ENCODE data around the gene CRYBB1.
"Not testable (repeated sequence)": the region's sequence is repeated elsewhere in the genome, so short reads cannot be mapped to it uniquely, and the experiment has no call there.

CRYBB1 gene

DNA sequence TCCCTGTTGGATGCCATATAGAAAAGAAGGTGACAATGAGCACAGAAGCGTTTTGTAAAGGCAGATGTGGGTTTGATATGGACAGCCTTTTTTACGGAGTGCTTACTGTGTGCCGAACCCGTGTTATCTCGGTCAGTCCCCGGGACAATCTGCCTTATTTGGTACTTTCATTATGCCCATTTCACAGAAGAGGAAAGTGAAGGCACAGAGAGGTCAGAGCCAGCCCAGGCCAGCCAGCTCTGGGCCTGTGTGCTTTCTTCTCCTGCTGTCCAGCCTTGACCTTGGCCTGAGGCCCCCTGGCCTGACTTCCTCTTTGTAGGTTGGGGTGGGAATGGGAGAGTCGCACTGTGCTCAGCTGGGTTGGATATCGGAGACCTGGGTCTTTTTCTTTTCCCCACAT, 628 bp upstream of the CRYBB1 start:
- DNase-seq (ENCODE audit: low read depth, low spot score), result no peak
- Histone ChIP-seq H3K27me3 (ENCODE audit: control insufficient read depth, insufficient read depth, low read length) (peaks cover 2% of the 10 kb centered on the region; the same call in 1 of the 2 replicates), H3K36me3 (ENCODE audit: control insufficient read depth, insufficient read depth, low read length) (no peaks in the 10 kb centered on the region), H3K9me3 (ENCODE audit: control insufficient read depth, insufficient read depth, low read length) (no peaks in the 10 kb centered on the region), H3K4me1 (ENCODE audit: control insufficient read depth, insufficient read depth, low read length) (peaks cover 12% of the 10 kb centered on the region), H3K27ac (ENCODE audit: low read length) (no peak overlapping the region), H3K4me3 (ENCODE audit: low read length) (no peak overlapping the region)
- no CpG with 5 or more reads among the region's 8 CpGs for WGBS (ENCODE audit: insufficient coverage, insufficient read length)

- no peak overlapping the region for H3K27ac ChIP-seq (ENCODE audit: low read length)
- no CpG with 5 or more reads among the region's 2 CpGs for WGBS (ENCODE audit: insufficient coverage, insufficient read length)
- no peaks in the 10 kb centered on the region for H3K36me3 ChIP-seq (ENCODE audit: control insufficient read depth, insufficient read depth, low read length)
- H3K9me3 ChIP-seq (ENCODE audit: control insufficient read depth, insufficient read depth, low read length), result no peaks in the 10 kb centered on the region
- peaks cover 20% of the 10 kb centered on the region for H3K4me1 ChIP-seq (ENCODE audit: control insufficient read depth, insufficient read depth, low read length)
- no peak for DNase-seq (ENCODE audit: low read depth, low spot score)
- H3K27me3 ChIP-seq (ENCODE audit: control insufficient read depth, insufficient read depth, low read length), result peaks cover 10% of the 10 kb centered on the region
- no peak overlapping the region for H3K4me3 ChIP-seq (ENCODE audit: low read length)
These were observed 1.2 kb downstream of the CRYBB1 start for GRCh38 chr22:26616650-26617049.

DNA sequence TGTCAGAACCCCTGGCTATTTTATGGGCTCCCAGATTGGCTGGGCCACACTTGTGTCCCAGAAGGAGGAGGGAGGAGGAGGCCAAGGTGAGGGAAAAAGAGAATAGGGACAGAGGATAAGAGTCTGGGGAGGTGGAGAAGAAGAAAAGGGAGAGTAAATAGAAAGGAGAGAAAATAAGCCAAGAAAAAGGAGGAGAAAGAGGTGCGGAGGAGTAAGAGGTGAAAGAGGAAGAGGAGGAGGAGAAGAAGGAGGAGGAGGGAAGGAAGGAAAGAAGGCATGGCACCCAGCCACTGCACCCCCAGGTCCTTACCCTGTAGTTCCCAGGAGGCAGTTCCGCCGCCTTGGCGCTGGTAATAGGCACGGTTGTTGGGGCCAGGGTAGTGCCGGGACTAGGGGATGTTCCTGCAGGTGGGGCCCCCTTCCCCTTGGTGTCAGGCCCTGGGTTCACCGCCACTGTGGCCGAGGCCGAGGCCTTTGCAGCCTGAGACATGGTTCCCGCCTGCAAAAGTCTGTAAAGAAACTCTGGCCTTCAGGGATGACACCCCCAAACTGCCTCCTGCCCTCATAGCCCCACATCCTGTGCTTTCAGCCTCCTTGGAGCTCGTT, 1.9 kb downstream of the CRYBB1 start:
- 100% methylated on average over 1 of the region's 11 CpGs for WGBS (ENCODE audit: insufficient coverage, insufficient read length)
- peaks cover 10% of the 10 kb centered on the region for H3K27me3 ChIP-seq (ENCODE audit: control insufficient read depth, insufficient read depth, low read length)
- no peak overlapping the region for H3K27ac ChIP-seq (ENCODE audit: low read length)
- H3K4me3 ChIP-seq (ENCODE audit: low read length), result no peak overlapping the region
- no peak for DNase-seq (ENCODE audit: low read depth, low spot score)
- no peaks in the 10 kb centered on the region for H3K36me3 ChIP-seq (ENCODE audit: control insufficient read depth, insufficient read depth, low read length)
- no peaks in the 10 kb centered on the region for H3K9me3 ChIP-seq (ENCODE audit: control insufficient read depth, insufficient read depth, low read length)
- peaks cover 20% of the 10 kb centered on the region for H3K4me1 ChIP-seq (ENCODE audit: control insufficient read depth, insufficient read depth, low read length)

GRCh38 chr22:26615149-26615548, 2.7 kb downstream of the CRYBB1 start:
- DNase-seq (ENCODE audit: low read depth, low spot score), result no peak
- no peaks in the 10 kb centered on the region for H3K36me3 ChIP-seq (ENCODE audit: control insufficient read depth, insufficient read depth, low read length)
- peaks cover 10% of the 10 kb centered on the region for H3K27me3 ChIP-seq (ENCODE audit: control insufficient read depth, insufficient read depth, low read length)
- WGBS (ENCODE audit: insufficient coverage, insufficient read length), result no CpG with 5 or more reads among the region's 5 CpGs
- peaks cover 20% of the 10 kb centered on the region for H3K4me1 ChIP-seq (ENCODE audit: control insufficient read depth, insufficient read depth, low read length)
- no peak overlapping the region for H3K27ac ChIP-seq (ENCODE audit: low read length)
- H3K4me3 ChIP-seq (ENCODE audit: low read length), result no peak overlapping the region
- H3K9me3 ChIP-seq (ENCODE audit: control insufficient read depth, insufficient read depth, low read length), result no peaks in the 10 kb centered on the region

GRCh38 chr22:26614322-26614721, 3.5 kb downstream of the CRYBB1 start:
- H3K36me3 ChIP-seq (ENCODE audit: control insufficient read depth, insufficient read depth, low read length), result no peaks in the 10 kb centered on the region
- H3K4me3 ChIP-seq (ENCODE audit: low read length), result no peak overlapping the region
- DNase-seq (ENCODE audit: low read depth, low spot score), result no peak
- peaks cover 20% of the 10 kb centered on the region for H3K4me1 ChIP-seq (ENCODE audit: control insufficient read depth, insufficient read depth, low read length)
- peaks cover 10% of the 10 kb centered on the region for H3K27me3 ChIP-seq (ENCODE audit: control insufficient read depth, insufficient read depth, low read length)
- WGBS (ENCODE audit: insufficient coverage, insufficient read length), result no CpG with 5 or more reads among the region's 14 CpGs
- H3K9me3 ChIP-seq (ENCODE audit: control insufficient read depth, insufficient read depth, low read length), result no peaks in the 10 kb centered on the region
- no peak overlapping the region for H3K27ac ChIP-seq (ENCODE audit: low read length)

DNA sequence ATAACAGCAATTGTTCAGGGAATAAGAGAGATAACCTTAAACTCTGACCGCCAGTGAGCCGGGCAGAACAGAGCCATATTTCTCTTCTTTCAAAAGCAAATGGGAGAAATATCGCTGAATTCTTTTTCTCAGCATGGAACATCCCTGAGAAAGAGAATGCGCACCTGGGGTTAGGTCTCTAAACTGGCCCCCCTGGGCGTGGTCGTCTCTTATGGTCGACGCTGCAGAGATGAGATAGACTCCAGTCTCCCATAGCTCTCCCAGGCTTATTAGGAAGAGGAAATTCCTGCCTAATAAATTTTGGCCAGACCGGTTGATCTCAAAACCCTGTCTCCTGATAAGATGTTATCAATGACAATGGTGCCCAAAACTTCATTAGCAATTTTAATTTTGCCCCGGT, 4.1 kb downstream of the CRYBB1 start:
- not testable (repeated sequence) for H3K27ac ChIP-seq (ENCODE audit: low read length); H3K27me3 ChIP-seq (ENCODE audit: control insufficient read depth, insufficient read depth, low read length); H3K4me3 ChIP-seq (ENCODE audit: low read length); DNase-seq (ENCODE audit: low read depth, low spot score); H3K9me3 ChIP-seq (ENCODE audit: control insufficient read depth, insufficient read depth, low read length); H3K36me3 ChIP-seq (ENCODE audit: control insufficient read depth, insufficient read depth, low read length)
- no CpG with 5 or more reads among the region's 10 CpGs for WGBS (ENCODE audit: insufficient coverage, insufficient read length)
- H3K4me1 ChIP-seq (ENCODE audit: control insufficient read depth, insufficient read depth, low read length), result peaks cover 20% of the 10 kb centered on the region

GRCh38 chr22:26612652-26613051, 5.2 kb downstream of the CRYBB1 start:
- H3K27me3 ChIP-seq (ENCODE audit: control insufficient read depth, insufficient read depth, low read length), result peaks cover 10% of the 10 kb centered on the region
- no peak for DNase-seq (ENCODE audit: low read depth, low spot score)
- no peak overlapping the region for H3K4me3 ChIP-seq (ENCODE audit: low read length)
- WGBS (ENCODE audit: insufficient coverage, insufficient read length), result no CpG with 5 or more reads among the region's 4 CpGs
- H3K4me1 ChIP-seq (ENCODE audit: control insufficient read depth, insufficient read depth, low read length), result peaks cover 17% of the 10 kb centered on the region
- H3K9me3 ChIP-seq (ENCODE audit: control insufficient read depth, insufficient read depth, low read length), result no peaks in the 10 kb centered on the region
- H3K27ac ChIP-seq (ENCODE audit: low read length), result no peak overlapping the region
- no peaks in the 10 kb centered on the region for H3K36me3 ChIP-seq (ENCODE audit: control insufficient read depth, insufficient read depth, low read length)

DNA sequence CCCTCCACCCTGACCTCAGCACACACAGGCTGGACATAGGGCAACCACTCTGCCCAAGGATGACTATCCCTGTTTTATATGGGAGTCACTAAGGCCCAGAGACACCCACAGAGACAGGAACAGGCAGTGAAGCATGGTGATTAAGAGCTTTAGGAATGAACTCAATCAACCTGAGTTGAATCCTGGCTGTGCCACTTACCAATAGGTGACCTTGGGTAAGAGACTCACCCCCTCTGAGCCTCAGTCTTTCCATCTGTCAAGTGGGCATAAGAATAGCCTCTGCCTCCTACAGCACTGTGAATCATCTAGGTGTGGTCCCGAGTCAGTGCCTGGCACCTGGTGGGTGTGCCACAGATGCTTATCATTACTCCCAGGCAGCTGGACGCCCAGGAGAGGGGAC, 6.8 kb downstream of the CRYBB1 start:
- Histone ChIP-seq H3K4me1 (ENCODE audit: control insufficient read depth, insufficient read depth, low read length) (peaks cover 10% of the 10 kb centered on the region), H3K9me3 (ENCODE audit: control insufficient read depth, insufficient read depth, low read length) (no peaks in the 10 kb centered on the region), H3K27ac (ENCODE audit: low read length) (no peak overlapping the region), H3K27me3 (ENCODE audit: control insufficient read depth, insufficient read depth, low read length) (peaks cover 10% of the 10 kb centered on the region), H3K36me3 (ENCODE audit: control insufficient read depth, insufficient read depth, low read length) (no peaks in the 10 kb centered on the region), H3K4me3 (ENCODE audit: low read length) (no peak overlapping the region)
- no peak for DNase-seq (ENCODE audit: low read depth, low spot score)
- WGBS (ENCODE audit: insufficient coverage, insufficient read length), result no CpG with 5 or more reads among the region's 2 CpGs

- H3K4me3 ChIP-seq (ENCODE audit: low read length), result no peak overlapping the region
- no peaks in the 10 kb centered on the region for H3K9me3 ChIP-seq (ENCODE audit: control insufficient read depth, insufficient read depth, low read length)
- H3K4me1 ChIP-seq (ENCODE audit: control insufficient read depth, insufficient read depth, low read length), result peaks cover 10% of the 10 kb centered on the region
- no CpG with 5 or more reads among the region's 12 CpGs for WGBS (ENCODE audit: insufficient coverage, insufficient read length)
- H3K36me3 ChIP-seq (ENCODE audit: control insufficient read depth, insufficient read depth, low read length), result no peaks in the 10 kb centered on the region
- no peak for DNase-seq (ENCODE audit: low read depth, low spot score)
- no peak overlapping the region for H3K27ac ChIP-seq (ENCODE audit: low read length)
- peaks cover 10% of the 10 kb centered on the region for H3K27me3 ChIP-seq (ENCODE audit: control insufficient read depth, insufficient read depth, low read length)
These were observed 7.5 kb downstream of the CRYBB1 start for GRCh38 chr22:26610072-26610958.

- Histone ChIP-seq H3K9me3 (ENCODE audit: control insufficient read depth, insufficient read depth, low read length) (no peaks in the 10 kb centered on the region), H3K36me3 (ENCODE audit: control insufficient read depth, insufficient read depth, low read length) (no peaks in the 10 kb centered on the region), H3K4me3 (ENCODE audit: low read length) (no peak overlapping the region), H3K4me1 (ENCODE audit: control insufficient read depth, insufficient read depth, low read length) (peaks cover 8% of the 10 kb centered on the region), H3K27ac (ENCODE audit: low read length) (no peak overlapping the region), H3K27me3 (ENCODE audit: control insufficient read depth, insufficient read depth, low read length) (peaks cover 8% of the 10 kb centered on the region)
- 100% methylated on average over 2 of the region's 2 CpGs for WGBS (ENCODE audit: insufficient coverage, insufficient read length)
- DNase-seq (ENCODE audit: low read depth, low spot score), result no peak
These were observed 8.5 kb downstream of the CRYBB1 start for GRCh38 chr22:26609287-26609686.

Measured in iPS DF 6.9 (cell line).